K562 (cell line): ENCODE data around the gene HCFC1R1. TPM values are rescaled to one million over a fixed set of nuclear protein-coding genes. Genes with fewer than 3 reads are reported as not detected.

Experiments
- DACH1 ChIP-seq: fragments of 450-650 bp; IDR thresholded peaks from 2 replicates; pipeline ENCODE4 v1.6.1; 2018; ENCODE audit not compliant: partially characterized antibody
- DLX4 ChIP-seq: fragments of 250-450 bp; sonication (Bioruptor Pico); IDR thresholded peaks from 2 replicates; pipeline ENCODE4 v1.6.1; 2021; ENCODE audit warnings: mild to moderate bottlenecking
- HDAC8 ChIP-seq: fragments of 450-650 bp; IDR thresholded peaks from 2 replicates; pipeline ENCODE4 v1.6.1; 2016; ENCODE audit warnings: mild to moderate bottlenecking, missing genetic modification characterization, moderate library complexity, missing compliant biosample characterization
- HLTF ChIP-seq: fragments of 450-650 bp; IDR thresholded peaks from 2 replicates; pipeline ENCODE4 v1.6.1; 2016
- HNRNPL ChIP-seq: fragments of 200-400 bp; formaldehyde crosslinking; IDR thresholded peaks from 2 replicates; pipeline ENCODE4 v1.6.1; 2017; ENCODE audit warnings: low read depth, mild to moderate bottlenecking, low read length
- JUNB ChIP-seq: fragments of 450-650 bp; formaldehyde crosslinking; conservative IDR thresholded peaks from 2 replicates; pipeline ENCODE4 v1.4.0; 2020; ENCODE audit warnings: mild to moderate bottlenecking
- MBD1 ChIP-seq: fragments of 250-450 bp; sonication (Bioruptor Pico); IDR thresholded peaks from 2 replicates; pipeline ENCODE4 v1.8.0; 2022; ENCODE audit warnings: inconsistent platforms
- MBD2 ChIP-seq: sonication (generic); IDR thresholded peaks from 2 replicates; pipeline ENCODE4 v1.6.1; 2016; ENCODE audit warnings: low read depth, borderline replicate concordance
- PHF20 ChIP-seq: fragments of 450-650 bp; IDR thresholded peaks from 2 replicates; pipeline ENCODE4 v1.6.1; 2018; ENCODE audit not compliant: partially characterized antibody
- RBBP5 ChIP-seq: fragments of 200-600 bp; sonication (generic); IDR thresholded peaks from 2 replicates; pipeline ENCODE4 v1.6.1; 2012; ENCODE audit warnings: borderline replicate concordance, mild to moderate bottlenecking, low read length, control low read depth, inconsistent platforms; ENCODE audit not compliant: insufficient read depth, poor library complexity, severe bottlenecking
- RBM34 ChIP-seq: fragments of 200-400 bp; formaldehyde crosslinking; IDR thresholded peaks from 2 replicates; pipeline ENCODE4 v1.6.1; 2018; ENCODE audit warnings: low read length, borderline replicate concordance; ENCODE audit not compliant: insufficient read depth
- RFX5 ChIP-seq: IDR thresholded peaks from 2 replicates; pipeline ENCODE4 v1.6.1; 2011; ENCODE audit warnings: low read depth, mild to moderate bottlenecking, improper control_type of control experiment, low read length
- ZNF311 ChIP-seq: fragments of 250-450 bp; sonication (Bioruptor Pico); IDR thresholded peaks from 2 replicates; pipeline ENCODE4 v1.4.0; 2020; ENCODE audit warnings: mild to moderate bottlenecking, moderate library complexity
- ZNF318 ChIP-seq, 2 experiments: fragments of 450-650 bp; IDR thresholded peaks; 2 replicates each; pipeline ENCODE4 v1.6.1; 2016; ENCODE audit warnings: mild to moderate bottlenecking in 2 of 2, borderline replicate concordance in 1 of 2, low read depth in 1 of 2, moderate library complexity in 1 of 2
- ZNF551 ChIP-seq: fragments of 250-450 bp; sonication (Bioruptor Pico); IDR thresholded peaks from 2 replicates; pipeline ENCODE4 v1.5.0; 2021; ENCODE audit warnings: mild to moderate bottlenecking, moderate library complexity
- polyA plus RNA-seq, 8 experiments: library from polyadenylated mRNA; depleted of rRNA in 4 of 8; stranded (reverse) in 5 of 8; unstranded in 3 of 8; fragments of >200 nt; fragmentation: Nextera tagmentation in 2 of 8; fragmentation: Illumina TruSeq in 1 of 8; extraction: Ambion mirVana in 2 of 8; extraction: Trizol in 1 of 8; gene quantifications; 2 replicates each; pipeline versions ENCODE4 v1.2.1 to v1.2.3, GENCODE V29; 2011 to 2014; ENCODE audit warnings: inconsistent platforms in 1 of 8, missing spikeins in 1 of 8
- total RNA-seq, 7 experiments: library from RNA; depleted of rRNA in 6 of 7; stranded (reverse); fragments of >200 nt in 6 of 7; fragmentation: Illumina TruSeq in 2 of 7; extraction: Trizol in 2 of 7; gene quantifications; 2 replicates each; pipeline versions ENCODE4 v1.2.1 to v1.2.3, GENCODE V29; 2011 to 2021; ENCODE audit warnings: low replicate concordance in 1 of 7
- TF ChIP-seq, protein P1 (sequence below): fragments of 450-650 bp; formaldehyde crosslinking; IDR thresholded peaks from 2 replicates; pipeline ENCODE4 v1.4.0; 2020; ENCODE audit warnings: mild to moderate bottlenecking, moderate library complexity

HCFC1R1 gene
- total and polyA plus RNA-seq, 9 of the 15 experiments (the other 6 are each of a cell fraction or from before 2014, with no cell fraction given), result 2.2 to 29.0 (median 11.2) TPM

- TF ChIP-seq MBD1 (CRISPR knock-in tag), result no peak
- TF ChIP-seq, protein P1, sequence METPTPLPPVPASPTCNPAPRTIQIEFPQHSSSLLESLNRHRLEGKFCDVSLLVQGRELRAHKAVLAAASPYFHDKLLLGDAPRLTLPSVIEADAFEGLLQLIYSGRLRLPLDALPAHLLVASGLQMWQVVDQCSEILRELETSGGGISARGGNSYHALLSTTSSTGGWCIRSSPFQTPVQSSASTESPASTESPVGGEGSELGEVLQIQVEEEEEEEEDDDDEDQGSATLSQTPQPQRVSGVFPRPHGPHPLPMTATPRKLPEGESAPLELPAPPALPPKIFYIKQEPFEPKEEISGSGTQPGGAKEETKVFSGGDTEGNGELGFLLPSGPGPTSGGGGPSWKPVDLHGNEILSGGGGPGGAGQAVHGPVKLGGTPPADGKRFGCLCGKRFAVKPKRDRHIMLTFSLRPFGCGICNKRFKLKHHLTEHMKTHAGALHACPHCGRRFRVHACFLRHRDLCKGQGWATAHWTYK (CRISPR knock-in tag), result no peak
- no peak for TF ChIP-seq ZNF318 (IDR thresholded peaks at IDR 0.05; ENCODE audit: borderline replicate concordance in 1 of 2, low read depth in 1 of 2)
- no peak for TF ChIP-seq ZNF311 (CRISPR knock-in tag)
- no peak for TF ChIP-seq HDAC8 (tag)
- TF ChIP-seq HNRNPL, result no peak
- no peak for TF ChIP-seq RBM34
- no peak for TF ChIP-seq JUNB (CRISPR knock-in tag)
- TF ChIP-seq RFX5, result no peak
- no peak for TF ChIP-seq RBBP5
- no peak for TF ChIP-seq MBD2
- TF ChIP-seq DACH1, result no peak
- peak; percentile 72; the same call in 1 of the 2 replicates for TF ChIP-seq HLTF
- no peak for TF ChIP-seq PHF20
- TF ChIP-seq DLX4 (CRISPR knock-in tag), result no peak
- TF ChIP-seq ZNF551 (CRISPR knock-in tag), result no peak
These were observed 41.3 kb downstream of the HCFC1R1 start (continued) for GRCh38 chr16:2982402-2982801.
